Activated CD4-positive, alpha-beta T cell treated with anti-CD3 and anti-CD28 coated beads, Interleukin-2, amount 50 U/mL, for 24 hours (primary cell): ENCODE results near the gene SCAMP5.

Experiments used
- DNase-seq, 2 donors: peaks; one replicate each; pipeline ENCODE4 v3.0.0-alpha.2; 2020; ENCODE audit warnings: low read depth in 1 of 2, low spot score in 1 of 2

SCAMP5 gene

DNA sequence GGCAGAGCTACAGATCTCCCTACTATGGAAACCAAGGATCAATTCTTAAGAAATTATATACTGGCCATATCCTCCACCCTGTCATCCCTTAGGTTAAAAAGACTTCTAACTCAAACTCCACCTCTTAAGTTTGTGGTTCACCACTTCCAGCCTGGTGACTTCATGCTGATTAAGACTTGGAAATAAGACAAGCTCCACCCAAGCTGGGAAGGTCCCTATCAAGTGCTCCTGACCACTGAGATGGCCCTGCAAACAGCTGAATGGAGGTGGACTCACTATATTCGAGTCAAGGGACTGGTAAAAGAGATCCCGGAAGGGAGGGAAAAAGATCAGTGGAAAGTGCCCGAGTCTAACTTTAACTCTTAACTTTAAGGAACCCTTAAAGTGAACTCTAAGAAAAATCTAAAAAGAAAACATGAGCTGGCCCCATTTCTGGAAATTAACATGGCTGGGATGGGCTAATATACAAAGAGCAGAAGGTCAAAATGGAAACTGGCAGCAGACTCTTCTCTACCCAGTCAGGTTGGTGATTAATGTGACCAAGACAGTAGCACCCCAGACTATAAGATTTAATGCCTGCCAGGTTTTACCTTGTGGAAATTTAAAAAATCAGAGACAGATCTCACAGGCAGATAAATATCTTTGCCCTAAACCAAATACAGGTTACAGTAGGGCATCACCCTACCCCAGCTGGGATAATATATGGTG, 71.9 kb downstream of the SCAMP5 start:
- DNase-seq = no peak

DNA sequence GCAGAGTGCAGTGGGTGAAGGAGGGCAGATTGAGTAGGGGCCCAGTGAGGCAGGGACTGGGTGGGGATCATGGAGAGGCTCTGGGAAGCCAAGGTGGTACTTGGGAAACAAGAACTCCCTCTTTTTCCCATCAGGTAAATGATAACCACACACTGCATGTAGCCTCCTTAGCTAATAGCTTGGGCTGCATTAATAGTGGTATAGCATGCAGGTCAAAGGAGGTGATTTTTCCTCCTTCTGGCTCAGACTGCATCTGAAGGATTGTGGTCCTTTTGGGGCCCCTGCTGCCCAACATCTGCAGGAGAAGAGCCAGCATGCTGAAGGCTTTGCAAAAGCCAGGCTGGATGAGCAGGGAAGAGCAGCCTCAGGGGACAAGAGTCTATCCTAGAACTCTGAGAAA, 73.4 kb downstream of the SCAMP5 start:
- DNase-seq = no peak

DNA sequence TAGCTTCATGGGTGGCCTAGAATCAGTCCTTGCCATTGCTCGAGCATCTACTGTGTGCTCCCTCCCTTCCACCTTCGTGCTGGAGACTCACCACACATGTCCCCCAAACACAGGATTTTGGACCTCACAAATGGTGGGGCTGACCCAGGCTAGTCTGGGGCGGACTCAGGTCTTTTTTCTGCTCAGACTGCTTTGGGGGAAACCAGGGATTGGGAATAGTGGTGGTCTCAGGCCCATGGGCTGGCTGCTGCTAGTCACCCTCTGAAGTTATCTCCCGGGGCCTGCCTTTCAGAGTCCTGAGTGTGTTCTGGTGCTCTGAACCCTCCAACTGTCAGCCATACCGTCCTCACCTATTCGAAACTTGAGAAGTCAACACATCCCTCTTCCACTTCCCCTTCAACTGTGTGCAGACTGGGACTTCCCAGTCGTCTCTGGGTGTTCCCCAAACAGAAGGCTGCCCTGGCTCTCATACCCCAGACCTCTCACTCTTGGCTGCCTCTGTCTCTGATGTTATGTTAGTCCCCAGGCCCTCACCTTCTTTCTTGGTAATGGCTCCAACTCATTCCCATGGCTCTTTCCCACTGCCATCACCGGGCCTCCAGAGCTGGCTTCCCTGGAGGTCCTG, 74.0 kb downstream of the SCAMP5 start:
- DNase-seq = no peak

DNA sequence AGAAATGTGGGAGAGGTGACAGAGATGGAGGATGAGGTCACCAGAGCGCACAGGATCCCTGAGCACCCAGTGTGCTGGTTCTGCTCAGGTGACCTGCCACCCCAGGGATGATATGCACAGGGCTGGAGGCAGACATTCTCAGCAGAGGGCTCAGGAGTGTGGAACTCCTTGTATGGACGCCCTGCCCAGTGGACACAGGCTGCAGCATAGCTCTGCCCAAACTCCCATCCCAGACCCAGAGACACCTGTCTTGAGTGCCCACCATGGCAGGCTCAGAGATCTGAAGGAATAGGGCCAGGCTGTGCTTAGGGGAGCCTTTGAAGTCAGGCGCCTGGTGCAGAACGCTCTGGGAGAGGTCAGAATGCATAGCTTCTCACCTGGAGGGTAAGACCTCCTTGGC, 75.3 kb downstream of the SCAMP5 start:
- no peak for DNase-seq
